ENCODE measurements around the gene SYNGR4.

Gene SYNGR4

DNA sequence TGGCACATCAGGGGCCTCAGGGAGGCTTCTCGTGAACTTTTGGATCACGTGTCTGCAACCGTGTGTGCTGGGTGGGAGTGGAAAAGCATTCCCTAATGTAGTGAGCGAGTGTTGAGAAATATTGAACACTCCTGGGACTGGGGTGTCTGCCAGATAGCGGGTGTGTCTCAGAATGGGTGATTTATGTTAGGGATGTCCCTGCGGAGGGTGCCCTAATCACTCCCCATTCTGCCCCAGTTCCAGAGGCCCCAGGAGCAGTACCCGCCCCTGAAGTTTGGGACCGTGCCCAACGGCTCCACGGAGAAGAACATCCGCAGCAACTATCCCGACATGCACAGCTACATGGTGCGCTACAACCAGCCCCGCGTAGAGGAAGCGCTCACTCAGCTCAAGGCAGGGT lies 57.4 kb downstream of the SYNGR4 start:
- TF ChIP-seq, protein P1, sequence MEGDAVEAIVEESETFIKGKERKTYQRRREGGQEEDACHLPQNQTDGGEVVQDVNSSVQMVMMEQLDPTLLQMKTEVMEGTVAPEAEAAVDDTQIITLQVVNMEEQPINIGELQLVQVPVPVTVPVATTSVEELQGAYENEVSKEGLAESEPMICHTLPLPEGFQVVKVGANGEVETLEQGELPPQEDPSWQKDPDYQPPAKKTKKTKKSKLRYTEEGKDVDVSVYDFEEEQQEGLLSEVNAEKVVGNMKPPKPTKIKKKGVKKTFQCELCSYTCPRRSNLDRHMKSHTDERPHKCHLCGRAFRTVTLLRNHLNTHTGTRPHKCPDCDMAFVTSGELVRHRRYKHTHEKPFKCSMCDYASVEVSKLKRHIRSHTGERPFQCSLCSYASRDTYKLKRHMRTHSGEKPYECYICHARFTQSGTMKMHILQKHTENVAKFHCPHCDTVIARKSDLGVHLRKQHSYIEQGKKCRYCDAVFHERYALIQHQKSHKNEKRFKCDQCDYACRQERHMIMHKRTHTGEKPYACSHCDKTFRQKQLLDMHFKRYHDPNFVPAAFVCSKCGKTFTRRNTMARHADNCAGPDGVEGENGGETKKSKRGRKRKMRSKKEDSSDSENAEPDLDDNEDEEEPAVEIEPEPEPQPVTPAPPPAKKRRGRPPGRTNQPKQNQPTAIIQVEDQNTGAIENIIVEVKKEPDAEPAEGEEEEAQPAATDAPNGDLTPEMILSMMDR (IDR thresholded peaks at IDR 0.05; ENCODE audit: extremely low read depth, insufficient read depth, missing control alignments) = no peak
- no peak for DNase-seq (ENCODE audit: low spot score)
- in situ Hi-C loops (cut with MboI; ENCODE audit: low pct_unique_long_range_greater_than_20kb, low sequenced_read_pairs, unreplicated experiment) = no loop called here

DNA sequence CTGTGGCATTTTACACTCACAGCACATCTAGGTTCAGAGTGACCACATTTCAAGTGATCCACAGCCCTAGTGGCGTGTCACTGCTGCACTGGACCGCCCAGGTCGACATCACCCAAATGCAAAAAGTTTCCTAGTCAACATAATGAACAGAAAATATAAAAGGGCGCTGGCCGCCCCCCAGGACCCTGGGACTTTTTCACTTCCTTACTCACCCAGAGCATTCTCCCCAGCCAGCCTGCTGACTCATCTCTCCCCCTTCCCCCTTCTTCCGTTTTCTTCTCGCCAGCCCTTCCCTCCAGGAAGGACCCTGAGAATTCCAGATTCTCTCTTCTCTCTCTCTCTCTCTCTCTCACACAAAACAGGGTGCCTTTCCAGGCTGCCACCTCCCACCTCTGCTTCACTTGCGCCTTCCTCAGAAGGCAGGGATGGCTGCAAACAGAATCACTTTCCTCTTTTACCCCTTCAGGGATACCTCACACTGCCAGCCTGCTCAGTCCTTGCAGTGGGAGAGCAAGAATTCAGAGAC lies 60.6 kb downstream of the SYNGR4 start:
- in situ Hi-C loops (cut with MboI; ENCODE audit: low pct_unique_long_range_greater_than_20kb, low sequenced_read_pairs, unreplicated experiment) = no loop called here
- peak; percentile 60 for DNase-seq (ENCODE audit: low spot score)
- TF ChIP-seq, protein P1 (IDR thresholded peaks at IDR 0.05; ENCODE audit: extremely low read depth, insufficient read depth, missing control alignments) = no peak

Data from GM13977 (cell line).